ENCODE results near the gene RANBP3L. TPM values are rescaled to one million over a fixed set of nuclear protein-coding genes. Genes with fewer than 3 reads are reported as not detected.

RANBP3L gene
- total and polyA plus RNA-seq, 10 of the 15 experiments (the other 5 are each of a cell fraction or from before 2014, with no cell fraction given) = 0.02 to 0.29 (median 0.06) TPM; not detected in 4

DNA sequence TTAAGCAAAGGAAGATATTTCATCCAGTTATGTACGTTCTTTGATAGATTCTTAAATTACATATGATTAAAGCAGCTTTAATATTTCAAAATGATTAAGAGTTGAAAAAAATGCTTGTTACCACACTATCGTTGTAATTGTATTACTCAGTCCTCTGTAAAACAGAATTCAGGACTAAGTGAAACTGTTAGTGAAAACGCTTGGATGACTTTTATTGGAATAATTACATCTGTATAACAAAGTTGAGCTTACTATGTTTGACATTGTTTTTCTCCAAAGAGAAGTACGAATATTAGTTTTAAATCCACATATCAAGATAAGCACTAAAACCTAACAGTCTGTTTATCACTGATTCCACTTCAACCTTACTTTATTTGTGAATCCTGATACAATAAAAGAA lies 51.3 kb downstream of the RANBP3L start (continued):
- TF ChIP-seq, protein P1, sequence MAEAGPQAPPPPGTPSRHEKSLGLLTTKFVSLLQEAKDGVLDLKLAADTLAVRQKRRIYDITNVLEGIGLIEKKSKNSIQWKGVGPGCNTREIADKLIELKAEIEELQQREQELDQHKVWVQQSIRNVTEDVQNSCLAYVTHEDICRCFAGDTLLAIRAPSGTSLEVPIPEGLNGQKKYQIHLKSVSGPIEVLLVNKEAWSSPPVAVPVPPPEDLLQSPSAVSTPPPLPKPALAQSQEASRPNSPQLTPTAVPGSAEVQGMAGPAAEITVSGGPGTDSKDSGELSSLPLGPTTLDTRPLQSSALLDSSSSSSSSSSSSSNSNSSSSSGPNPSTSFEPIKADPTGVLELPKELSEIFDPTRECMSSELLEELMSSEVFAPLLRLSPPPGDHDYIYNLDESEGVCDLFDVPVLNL (IDR thresholded peaks at IDR 0.05; ENCODE audit: low read depth, low read length) = no peak
- TF ChIP-seq YY1 (IDR thresholded peaks at IDR 0.05; ENCODE audit: low read depth, low read length) (no peak), BACH1 (IDR thresholded peaks at IDR 0.05; ENCODE audit: borderline replicate concordance) (no peak), CREM (IDR thresholded peaks at IDR 0.05; ENCODE audit: low read depth) (no peak), PBX3 (IDR thresholded peaks at IDR 0.05; ENCODE audit: insufficient replicate concordance, low read depth, low read length) (no peak), RAD51 (IDR thresholded peaks at IDR 0.05) (no peak), SIN3A (IDR thresholded peaks at IDR 0.05; ENCODE audit: low read depth, low read length) (no peak)

- WGBS (ENCODE audit: insufficient coverage, insufficient replicate concordance, low lambda C conversion rate, missing lambda C conversion rate) = 91% methylated on average over 10 of the region's 10 CpGs
- H2AFZ ChIP-seq (ENCODE audit: control insufficient read depth, low read depth, low read length) = no peak overlapping the region
- H3K4me2 ChIP-seq (ENCODE audit: control insufficient read depth, insufficient read depth) = no peak overlapping the region
- H3K9ac ChIP-seq (ENCODE audit: control insufficient read depth, insufficient read depth, low read length) = no peak overlapping the region
- ATAC-seq (no peak), DNase-seq (ENCODE audit: low read depth, low spot score) (no peak), FAIRE-seq (no peak)
- no TSS peak for BruUV-seq (replicated peaks)
- no peaks in the 10 kb centered on the region for H3K27me3 ChIP-seq (replicated peaks in 1 of 2; ENCODE audit: control insufficient read depth in 2 of 2, insufficient read depth in 2 of 2, low read length in 1 of 2)
- no peaks in the 10 kb centered on the region for H3K79me2 ChIP-seq (ENCODE audit: control insufficient read depth, insufficient read depth, low read length)
- no peaks in the 10 kb centered on the region for H4K20me1 ChIP-seq (ENCODE audit: control insufficient read depth, insufficient read depth)
- in situ Hi-C loops (cut with MboI) (loop anchor here (10.0 kb wide), 1 partner anchor 449 kb away; no protein-coding TSS in a partner anchor), intact Hi-C loops (cut with micrococcal nuclease; ENCODE audit: unreplicated experiment) (no loop called here)
- no peak overlapping the region for H3K4me3 ChIP-seq
- ChIA-PET POLR2A (no interaction called here), CTCF (interaction anchor here (0.7 to 7.4 kb wide), 3 partner anchors 14 to 738 kb away, joined by 3 to 47 read pairs (median 10); no protein-coding TSS in a partner anchor), RAD21 (ENCODE audit: unreplicated experiment) (no interaction called here), SMC1A (ENCODE audit: uncharacterized antibody, unreplicated experiment) (interaction anchor here (0.8 kb wide), 1 partner anchor 446 kb away, joined by 3 read pairs; no protein-coding TSS in a partner anchor)
- H3K36me3 ChIP-seq (ENCODE audit: control insufficient read depth in 2 of 2, insufficient read depth in 2 of 2, low read length in 1 of 2) = no peaks in the 10 kb centered on the region
- no peak overlapping the region for H3K27ac ChIP-seq (ENCODE audit: control insufficient read depth, insufficient read depth)
- H3K9me3 ChIP-seq (replicated peaks; ENCODE audit: control insufficient read depth, insufficient read depth, low read length) = no peaks in the 10 kb centered on the region
- peaks cover 5% of the 10 kb centered on the region for H3K4me1 ChIP-seq (ENCODE audit: control insufficient read depth, insufficient read depth, low read length)
- TF ChIP-seq, protein P2, sequence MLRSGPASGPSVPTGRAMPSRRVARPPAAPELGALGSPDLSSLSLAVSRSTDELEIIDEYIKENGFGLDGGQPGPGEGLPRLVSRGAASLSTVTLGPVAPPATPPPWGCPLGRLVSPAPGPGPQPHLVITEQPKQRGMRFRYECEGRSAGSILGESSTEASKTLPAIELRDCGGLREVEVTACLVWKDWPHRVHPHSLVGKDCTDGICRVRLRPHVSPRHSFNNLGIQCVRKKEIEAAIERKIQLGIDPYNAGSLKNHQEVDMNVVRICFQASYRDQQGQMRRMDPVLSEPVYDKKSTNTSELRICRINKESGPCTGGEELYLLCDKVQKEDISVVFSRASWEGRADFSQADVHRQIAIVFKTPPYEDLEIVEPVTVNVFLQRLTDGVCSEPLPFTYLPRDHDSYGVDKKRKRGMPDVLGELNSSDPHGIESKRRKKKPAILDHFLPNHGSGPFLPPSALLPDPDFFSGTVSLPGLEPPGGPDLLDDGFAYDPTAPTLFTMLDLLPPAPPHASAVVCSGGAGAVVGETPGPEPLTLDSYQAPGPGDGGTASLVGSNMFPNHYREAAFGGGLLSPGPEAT (IDR thresholded peaks at IDR 0.05; ENCODE audit: low read depth) = no peak
- TF ChIP-seq SMAD1 (IDR thresholded peaks at IDR 0.05; ENCODE audit: low read depth, partially characterized antibody) = no peak
- no peak for TF ChIP-seq TBL1XR1 (IDR thresholded peaks at IDR 0.05; ENCODE audit: low read depth, low read length)
- no peak for TF ChIP-seq RAD21 (IDR thresholded peaks at IDR 0.05; ENCODE audit: insufficient read depth, low read depth, low read length)
- TF ChIP-seq SMAD5 (IDR thresholded peaks at IDR 0.05; ENCODE audit: low read depth) = no peak
- TF ChIP-seq SIX5 (IDR thresholded peaks at IDR 0.05; ENCODE audit: low read depth, low read length, severe bottlenecking) = no peak
- TF ChIP-seq POLR2A (IDR thresholded peaks at IDR 0.05; ENCODE audit: low read depth, low read length) = no peak
- no peak for TF ChIP-seq RB1 (IDR thresholded peaks at IDR 0.05; ENCODE audit: borderline replicate concordance)
- no peak for TF ChIP-seq ESRRA (IDR thresholded peaks at IDR 0.05; ENCODE audit: low read length)
- TF ChIP-seq IKZF1 (conservative IDR thresholded peaks at IDR 0.05) = no peak
- no peak for TF ChIP-seq HDAC2 (IDR thresholded peaks at IDR 0.05)
- no peak for TF ChIP-seq IKZF2 (IDR thresholded peaks at IDR 0.05)
- TF ChIP-seq BHLHE40 (IDR thresholded peaks at IDR 0.05; ENCODE audit: borderline replicate concordance in 1 of 2, low read depth in 2 of 2, low read length in 1 of 2) = no peak
These were observed 55.5 kb downstream of the RANBP3L start for GRCh38 chr5:36246036-36246800.
